OCI-LY7 (cell line): Measurements from ENCODE around the gene EIF2B1. TPM values are rescaled to one million over a fixed set of nuclear protein-coding genes. Genes with fewer than 3 reads are reported as not detected.

Experiments used
- BruUV-seq: library from RNA; stranded (reverse); fragments of 400-500 nt; replicated peaks from 2 replicates; lab custom pipeline; 2021; lab: Mats Ljungman, UMichigan
- CTCF ChIA-PET: fragments of 300-600 bp; sonication (Branson Sonifier 250); formaldehyde crosslinking; loops from one replicate; lab custom pipeline; 2022; ENCODE audit warnings: antibody characterized with exemption; ENCODE audit not compliant: unreplicated experiment; lab: Charles Lee
- POLR2A ChIA-PET: fragments of 300-600 bp; sonication (Branson Sonifier 250); formaldehyde crosslinking; loops from one replicate; lab custom pipeline; 2022; ENCODE audit warnings: antibody characterized with exemption; lab: Charles Lee
- DNase-seq: peaks from one replicate; pipeline ENCODE4 v3.0.0-alpha.2; 2015; ENCODE audit warnings: low spot score
- H2AFZ ChIP-seq: fragments of 200-600 bp; sonication (generic), shearing (Covaris generic); 2 replicates; pipeline ENCODE4 v1.6.1; 2014; ENCODE audit warnings: mild to moderate bottlenecking, antibody characterized with exemption, low read length, moderate library complexity
- H3K27ac ChIP-seq: fragments of 200-600 bp; sonication (generic); 2 replicates; pipeline ENCODE4 v1.5.1; 2014; ENCODE audit warnings: mixed run types, low read depth, mild to moderate bottlenecking, moderate library complexity, low read length, inconsistent platforms; ENCODE audit not compliant: poor library complexity, severe bottlenecking
- H3K36me3 ChIP-seq: fragments of 200-600 bp; sonication (generic); 2 replicates; pipeline ENCODE4 v1.6.1; 2014; ENCODE audit warnings: mild to moderate bottlenecking, antibody characterized with exemption, low read length, moderate library complexity, mixed read lengths; ENCODE audit not compliant: insufficient read depth
- H3K4me1 ChIP-seq: fragments of 200-600 bp; sonication (generic); 2 replicates; pipeline ENCODE4 v1.5.1; 2014; ENCODE audit warnings: mild to moderate bottlenecking, low read length; ENCODE audit not compliant: insufficient read depth, poor library complexity, severe bottlenecking
- H3K4me2 ChIP-seq: fragments of 200-600 bp; sonication (generic); 2 replicates; pipeline ENCODE4 v1.6.1; 2014; ENCODE audit warnings: mild to moderate bottlenecking, low read length
- H3K4me3 ChIP-seq: fragments of 200-600 bp; sonication (generic); 2 replicates; pipeline ENCODE4 v1.5.1; 2014; ENCODE audit warnings: mild to moderate bottlenecking, low read depth, low read length; ENCODE audit not compliant: poor library complexity, severe bottlenecking
- H3K79me2 ChIP-seq: fragments of 200-600 bp; sonication (generic); 2 replicates; pipeline ENCODE4 v1.6.1; 2016; ENCODE audit warnings: low read depth, mild to moderate bottlenecking, low read length, moderate library complexity, mixed read lengths; ENCODE audit not compliant: insufficient read depth
- H3K9me2 ChIP-seq: fragments of 200-600 bp; sonication (generic); 2 replicates; pipeline ENCODE4 v1.6.1; 2016; ENCODE audit warnings: mild to moderate bottlenecking, low read length, mixed read lengths; ENCODE audit not compliant: insufficient read depth
- H3K9me3 ChIP-seq: fragments of 200-600 bp; sonication (generic); 2 replicates; pipeline ENCODE4 v1.6.1; 2014; ENCODE audit warnings: mild to moderate bottlenecking, mixed run types, low read length, mixed read lengths
- H4K20me1 ChIP-seq: fragments of 200-600 bp; sonication (generic); 2 replicates; pipeline ENCODE4 v1.6.1; 2014; ENCODE audit warnings: mild to moderate bottlenecking, antibody characterized with exemption, low read length, moderate library complexity, mixed read lengths; ENCODE audit not compliant: insufficient read depth
- CTCF ChIP-seq: fragments of 200-600 bp; sonication (generic); conservative IDR thresholded peaks from 2 replicates; pipeline ENCODE4 v1.5.1; 2014; ENCODE audit warnings: mild to moderate bottlenecking, antibody characterized with exemption, low read length, moderate library complexity, mixed read lengths
- EZH2phosphoT487 ChIP-seq: fragments of 200-600 bp; sonication (generic); IDR thresholded peaks from 2 replicates; pipeline ENCODE4 v1.6.1; 2018; ENCODE audit warnings: low read depth, borderline replicate concordance, mild to moderate bottlenecking, mixed run types, antibody characterized with exemption, low read length, moderate library complexity, mixed read lengths
- intact Hi-C: fragments of 100-400 bp; cut with micrococcal nuclease; formaldehyde crosslinking; loops from one replicate; pipeline ENCODE4 v1.10.0; 2022; ENCODE audit not compliant: unreplicated experiment
- total RNA-seq, 2 experiments: library from RNA; depleted of rRNA in 1 of 2; stranded (reverse); fragments of >200 nt in 1 of 2; shearing (Covaris generic) in 1 of 2; gene quantifications; 2 replicates each; pipeline ENCODE4 v1.2.3, GENCODE V29; 2014 to 2022

EIF2B1 gene
- total RNA-seq, 2 experiments from 2014 or later = 60.3 to 72.8 TPM

GRCh38 chr12:123671876-123672275 lies 38.4 kb upstream of the EIF2B1 start:
- H3K4me3 ChIP-seq = no peak overlapping the region
- H3K9me3 ChIP-seq = no peaks in the 10 kb centered on the region
- peaks cover 4% of the 10 kb centered on the region for H3K4me1 ChIP-seq
- no TSS peak for BruUV-seq
- no peak for TF ChIP-seq CTCF
- TF ChIP-seq EZH2phosphoT487 = no peak
- DNase-seq = no peak
- no peaks in the 10 kb centered on the region for H3K36me3 ChIP-seq
- H3K27ac ChIP-seq = no peak overlapping the region
- ChIA-PET POLR2A (interaction anchor here (1.7 kb wide), 1 partner anchor 41 kb away, joined by 3 read pairs; no protein-coding TSS in a partner anchor), CTCF (no interaction called here)
- intact Hi-C loops = no loop called here
- H2AFZ ChIP-seq = no peak overlapping the region
- H3K9me2 ChIP-seq = no peaks in the 10 kb centered on the region
- H3K79me2 ChIP-seq = no peaks in the 10 kb centered on the region
- no peaks in the 10 kb centered on the region for H4K20me1 ChIP-seq
- peak overlapping the region; percentile 83 for H3K4me2 ChIP-seq

- DNase-seq = peak; percentile 88
- H3K79me2 ChIP-seq = no peaks in the 10 kb centered on the region
- H3K36me3 ChIP-seq = no peaks in the 10 kb centered on the region
- peaks cover 4% of the 10 kb centered on the region for H3K4me1 ChIP-seq
- H4K20me1 ChIP-seq = no peaks in the 10 kb centered on the region
- peak within 1 kb of the TSS; percentile 80 for H3K4me3 ChIP-seq
- H3K9me2 ChIP-seq = no peaks in the 10 kb centered on the region
- CTCF ChIA-PET = interaction anchor here (0.5 kb wide), 1 partner anchor 26 kb away, joined by 3 read pairs; no protein-coding TSS in a partner anchor
- intact Hi-C loops = no loop called here
- no peak within 1 kb of the TSS for H3K27ac ChIP-seq
- TF ChIP-seq EZH2phosphoT487 (no peak), CTCF (no peak)
- no TSS peak for BruUV-seq
- H3K4me2 ChIP-seq = peak within 1 kb of the TSS; percentile 83
- POLR2A ChIA-PET = interaction anchor here (1.7 kb wide), 1 partner anchor 42 kb away, joined by 3 read pairs; no protein-coding TSS in a partner anchor
- peak within 1 kb of the TSS; percentile 100 for H2AFZ ChIP-seq
- no peaks in the 10 kb centered on the region for H3K9me3 ChIP-seq
These were observed 37.6 kb upstream of the EIF2B1 start, which contains the start of gene TCTN2 for GRCh38 chr12:123670882-123671728. Gene TCTN2, plus strand, starts transcription at chr12:123671113. Its CDS starts 128 bp downstream, at chr12:123671241.

GRCh38 chr12:123667771-123668170 lies 34.3 kb upstream of the EIF2B1 start:
- Histone ChIP-seq H3K4me2 (no peak overlapping the region), H3K36me3 (peaks cover 12% of the 10 kb centered on the region), H3K4me3 (no peak overlapping the region), H3K9me3 (no peaks in the 10 kb centered on the region), H3K79me2 (no peaks in the 10 kb centered on the region), H3K9me2 (no peaks in the 10 kb centered on the region), H4K20me1 (no peaks in the 10 kb centered on the region), H2AFZ (no peak overlapping the region), H3K4me1 (peaks cover 4% of the 10 kb centered on the region), H3K27ac (no peak overlapping the region)
- no TSS peak for BruUV-seq
- CTCF ChIA-PET = no interaction called here
- TF ChIP-seq CTCF = no peak
- no peak for TF ChIP-seq EZH2phosphoT487
- DNase-seq = no peak
- POLR2A ChIA-PET = interaction anchor here (1.0 kb wide), 1 partner anchor 33 kb away, joined by 3 read pairs; no protein-coding TSS in a partner anchor
- intact Hi-C loops = no loop called here
